Suppressor macrophage treated with lipopolysaccharide for 4 hours (primary cell): Measurements from ENCODE around the gene APOBEC3C.
"Not testable (repeated sequence)": the region's sequence is repeated elsewhere in the genome, so short reads cannot be mapped to it uniquely, and the experiment has no call there.

Experiments used
- DNase-seq: peaks from one replicate; pipeline ENCODE4 v3.0.0-alpha.2; 2020

Gene APOBEC3C

GRCh38 chr22:39013942-39014722 is at the start of gene APOBEC3C:
Gene APOBEC3C, plus strand, starts transcription at chr22:39014257. Its CDS starts 106 bp downstream, at chr22:39014363.
- peak; percentile 88 for DNase-seq

DNA sequence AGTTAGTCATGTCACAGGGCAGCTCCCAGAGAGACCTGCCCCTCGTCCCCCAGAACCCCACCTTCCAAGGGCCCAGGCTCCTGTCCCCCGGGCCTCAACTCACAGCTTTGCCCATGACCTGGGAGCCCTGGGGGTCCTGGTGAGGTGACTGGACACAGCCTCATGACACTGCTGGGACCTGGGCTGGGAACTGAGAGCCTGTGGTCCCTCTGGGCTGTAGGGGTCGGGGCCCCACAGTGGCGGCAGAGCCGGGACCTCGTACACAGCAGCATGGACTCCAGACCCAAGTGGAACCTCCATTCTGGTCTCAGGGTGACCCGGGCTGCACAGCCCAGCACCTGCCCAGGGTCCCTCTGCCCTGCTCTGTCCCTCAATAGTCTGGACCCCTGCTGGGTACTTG is 49.8 kb upstream of the APOBEC3C start:
- DNase-seq, result no peak

DNA sequence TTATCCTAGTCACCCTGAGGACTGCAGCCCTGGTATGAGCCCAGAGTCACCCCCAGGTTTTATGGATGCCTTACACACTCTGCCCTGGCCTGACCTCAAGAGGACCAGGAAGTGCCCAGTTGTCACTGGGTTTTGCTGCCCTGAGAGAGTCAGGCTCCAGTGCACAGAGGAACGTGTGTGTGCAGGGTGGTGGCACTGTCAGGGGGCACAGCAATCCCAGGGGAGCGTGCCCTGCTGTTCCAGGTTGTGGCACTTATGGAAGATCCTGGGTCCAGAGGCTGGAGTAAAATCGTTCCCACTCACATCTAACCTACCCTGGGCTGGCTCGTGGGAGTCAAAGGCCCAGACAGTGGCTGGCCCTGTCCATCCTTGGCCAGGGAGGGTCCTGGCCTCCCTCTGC is 49.1 kb upstream of the APOBEC3C start:
- no peak for DNase-seq

- no peak for DNase-seq
Measured at GRCh38 chr22:38965614-38966379, 48.3 kb upstream of the APOBEC3C start.

GRCh38 chr22:38966380-38966702 is 47.7 kb upstream of the APOBEC3C start:
- no peak for DNase-seq

DNA sequence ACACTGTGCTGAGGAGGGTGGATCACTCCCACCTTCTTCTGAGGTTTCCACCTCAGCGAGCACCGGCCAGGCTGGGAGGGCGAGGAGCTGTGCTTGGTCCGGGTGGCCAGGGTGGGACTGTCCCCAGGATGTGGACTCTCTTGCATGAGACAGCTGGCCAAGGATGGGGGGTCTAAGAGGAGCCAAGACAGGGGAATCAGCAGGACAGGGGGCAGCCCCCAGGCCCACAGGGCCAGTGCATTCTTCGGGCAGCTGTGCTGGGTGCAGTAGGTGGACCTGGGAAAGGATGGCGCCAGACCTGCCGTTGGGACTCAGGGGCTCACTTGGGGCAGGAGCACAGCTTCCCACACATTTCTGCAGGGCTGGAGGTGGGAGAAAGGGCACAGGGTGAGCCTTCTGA is 47.1 kb upstream of the APOBEC3C start:
- no peak for DNase-seq

DNA sequence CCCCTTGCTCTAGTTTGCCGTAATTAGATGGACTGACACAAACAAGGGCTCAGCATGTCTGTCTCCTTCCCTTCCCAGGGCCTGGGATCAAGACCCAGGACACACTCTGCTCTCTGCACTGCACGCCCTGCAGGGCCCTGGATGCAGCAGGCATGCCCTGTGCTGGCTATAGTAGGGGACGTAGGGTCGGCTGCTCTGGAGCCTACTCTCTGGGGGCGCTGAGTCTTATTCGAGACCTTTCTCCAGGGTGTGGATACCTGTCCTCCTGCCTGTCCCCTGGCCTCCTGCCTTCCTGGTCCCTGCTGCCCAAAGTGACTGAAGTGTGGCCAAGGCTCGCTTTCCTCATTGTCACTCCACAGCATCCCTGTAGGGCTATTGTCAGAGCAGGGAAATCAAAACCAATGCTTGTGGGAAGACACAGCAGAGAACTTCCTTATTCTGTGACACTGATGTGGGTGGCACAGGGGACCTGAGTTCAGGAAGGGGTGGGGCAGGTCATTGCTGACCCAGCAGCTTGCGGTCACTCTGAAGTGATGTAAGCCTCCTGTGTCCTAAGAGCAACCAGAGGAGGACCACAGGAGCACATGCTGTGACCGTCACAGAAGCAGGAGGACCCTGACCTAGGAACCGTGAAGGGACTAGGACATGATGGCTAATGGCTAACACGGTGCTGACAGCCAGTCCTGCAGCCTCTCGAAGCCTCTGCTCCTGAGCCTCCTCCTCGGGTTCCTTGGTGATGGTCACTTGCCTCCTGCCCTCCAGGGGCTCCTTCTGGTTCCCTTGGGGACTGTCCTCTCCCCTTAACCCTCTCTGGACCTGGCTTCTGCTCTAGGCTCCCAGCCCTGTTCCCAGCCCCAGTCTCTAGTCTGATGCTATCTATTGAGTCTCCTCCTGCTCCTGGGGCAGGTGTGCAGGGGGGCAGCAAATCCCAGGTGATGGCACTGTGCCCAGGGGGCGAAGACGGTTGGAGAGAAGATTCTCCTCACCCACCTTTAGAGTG is 46.3 kb upstream of the APOBEC3C start:
- peak; percentile 98 for DNase-seq

- no peak for DNase-seq
Measured at GRCh38 chr22:38968801-38969200, 45.3 kb upstream of the APOBEC3C start.

GRCh38 chr22:38970551-38970950 is 43.5 kb upstream of the APOBEC3C start:
- peak; percentile 61 for DNase-seq

DNA sequence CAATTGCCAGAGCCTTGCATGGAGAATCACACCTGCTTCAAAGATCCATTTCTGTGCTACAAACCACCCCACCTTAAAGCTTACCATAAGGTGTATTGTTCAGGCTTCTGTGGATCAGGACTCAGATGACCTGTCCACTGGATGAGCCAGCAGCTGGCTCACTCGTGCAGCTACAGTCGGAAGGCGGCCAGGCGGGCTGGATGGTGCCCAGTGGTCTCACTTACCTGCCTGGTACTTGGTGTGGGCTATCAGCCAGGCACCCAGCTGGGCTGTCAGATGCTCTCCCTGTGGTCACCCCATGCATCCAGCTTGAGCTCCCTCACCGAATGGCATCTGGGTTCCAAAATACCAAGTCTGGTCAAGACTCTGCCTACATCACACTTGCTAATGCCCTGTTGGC is 42.9 kb upstream of the APOBEC3C start:
- no peak for DNase-seq

DNA sequence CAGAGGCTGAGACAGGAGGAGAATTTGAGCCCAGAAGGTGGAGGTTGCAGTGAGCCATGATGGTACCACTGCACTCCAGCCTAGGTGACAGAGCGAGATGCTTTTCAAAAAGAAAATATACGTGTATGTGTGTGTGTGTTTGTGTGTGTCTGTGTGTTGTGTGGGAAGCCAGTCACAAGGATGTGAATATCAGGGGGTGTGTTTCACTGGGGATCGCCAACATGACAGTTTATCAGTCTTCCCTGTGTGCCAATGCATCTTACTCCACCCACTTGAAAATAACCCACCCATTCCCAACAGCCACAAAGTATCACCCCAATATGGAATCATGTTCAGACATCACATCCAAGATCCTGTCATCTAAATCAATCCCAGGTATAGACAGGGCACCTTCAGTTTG is 42.3 kb upstream of the APOBEC3C start:
- DNase-seq, result no peak

DNA sequence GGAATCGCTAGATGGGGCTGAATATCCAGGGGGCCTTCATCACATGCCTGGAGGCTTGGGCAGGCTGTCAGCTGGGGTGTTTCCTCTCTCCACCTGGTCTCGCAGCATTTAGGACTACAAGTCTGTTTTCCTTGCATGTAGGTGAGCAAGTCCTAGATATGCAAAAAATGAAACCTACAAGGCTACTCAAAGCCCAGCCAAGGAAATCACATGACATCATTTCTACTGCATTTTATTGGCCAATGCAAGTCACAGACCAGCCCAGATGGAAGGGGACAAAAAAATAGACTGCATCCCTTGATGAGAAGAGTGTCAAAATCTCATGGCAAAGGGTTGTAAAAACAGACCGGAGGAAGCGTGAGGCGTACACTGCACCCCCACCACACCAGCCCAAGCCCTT is 41.5 kb upstream of the APOBEC3C start:
- no peak for DNase-seq

GRCh38 chr22:38973289-38974169 is 40.5 kb upstream of the APOBEC3C start:
- peak; percentile 63 for DNase-seq

DNA sequence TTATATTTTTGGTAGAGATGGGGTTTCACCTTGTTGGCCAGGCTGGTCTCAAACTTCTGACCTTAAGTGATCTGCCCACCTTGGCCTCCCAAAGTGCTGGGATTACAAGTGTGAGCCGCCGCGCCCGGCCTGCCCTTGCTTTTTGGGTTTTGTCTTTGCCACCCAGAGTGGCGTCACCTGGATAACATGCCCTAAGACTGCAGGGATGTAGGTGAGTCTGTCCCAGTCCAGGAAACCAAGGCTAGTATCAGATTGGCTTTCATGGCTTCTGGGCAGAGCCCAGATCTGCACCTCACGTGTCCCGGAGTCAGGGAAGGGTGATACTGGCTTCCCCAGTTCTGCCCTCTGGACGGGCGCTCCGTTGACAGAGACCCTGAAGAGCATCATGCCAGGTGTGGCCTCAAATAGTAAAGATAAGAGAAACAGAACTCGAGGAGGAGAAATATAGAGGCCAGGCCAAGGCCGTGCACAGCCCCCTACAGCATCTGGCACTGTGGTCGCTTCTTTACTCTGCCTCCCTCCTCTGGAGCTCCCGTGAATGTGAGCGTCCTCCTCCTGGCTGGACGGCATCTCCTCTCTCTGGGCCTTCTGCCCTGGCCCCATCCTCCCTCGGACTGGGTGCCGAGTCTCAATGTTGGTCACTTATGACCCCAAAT is 39.8 kb upstream of the APOBEC3C start:
- DNase-seq, result no peak

DNA sequence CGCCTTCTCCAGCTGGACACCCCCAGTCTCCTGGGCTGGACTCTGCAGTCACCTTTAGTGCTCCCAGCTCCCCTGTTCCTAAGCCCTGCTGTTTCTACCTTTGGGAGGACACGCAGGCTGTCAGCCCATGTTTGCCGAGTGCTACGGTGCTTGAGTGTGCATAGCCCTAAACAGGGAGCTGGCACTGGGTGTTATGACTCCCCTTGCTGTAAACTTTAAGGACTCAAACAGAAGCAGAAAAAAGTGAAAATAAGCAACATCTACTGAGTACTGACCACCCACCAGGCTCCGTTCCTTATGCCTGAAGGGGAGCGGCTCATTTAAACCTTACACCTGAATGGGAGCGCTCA is 39.3 kb upstream of the APOBEC3C start:
- DNase-seq, result no peak

GRCh38 chr22:38977289-38977688 is 36.8 kb upstream of the APOBEC3C start:
- DNase-seq, result not testable (repeated sequence)

DNA sequence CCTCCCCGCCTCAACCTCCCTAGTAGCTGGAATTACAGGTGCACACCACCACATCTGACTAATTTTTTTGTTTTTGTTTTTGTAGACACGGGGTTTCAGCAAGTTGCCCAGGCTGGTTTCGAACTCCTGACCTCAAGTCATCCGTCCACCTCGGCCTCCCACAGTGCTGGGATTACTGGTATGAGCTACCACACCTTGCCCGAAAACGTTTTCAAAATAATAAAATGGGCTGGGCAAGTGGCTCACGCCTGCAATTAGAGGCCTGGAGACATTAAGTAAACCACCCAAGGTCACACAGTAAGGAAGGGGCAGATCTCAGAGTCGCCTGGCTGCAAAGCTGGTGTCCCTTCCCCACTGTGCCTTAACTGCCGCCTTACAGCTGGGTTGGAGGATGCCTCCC is 33.5 kb upstream of the APOBEC3C start:
- DNase-seq, result not testable (repeated sequence)

- DNase-seq, result no peak
Measured at GRCh38 chr22:38981005-38981991, 32.8 kb upstream of the APOBEC3C start.

- DNase-seq, result peak; percentile 99
Measured at GRCh38 chr22:38981992-38982927, 31.8 kb upstream of the APOBEC3C start, which contains the start of gene APOBEC3B. Gene APOBEC3B, plus strand, starts transcription at chr22:38982347. Its CDS starts 107 bp downstream, at chr22:38982454.
